Neural progenitor cell (in vitro differentiated cells): Measurements from ENCODE around the gene AGPAT1. TPM values are rescaled to one million over a fixed set of nuclear protein-coding genes. Genes with fewer than 3 reads are reported as not detected.
A peak's percentile ranks its signal among the peaks of the same experiment; 100 is the strongest.

Experiments
- DNase-seq: peaks from one replicate; pipeline ENCODE4 v3.0.0-alpha.2; 2016; ENCODE audit warnings: low spot score
- H2AFZ ChIP-seq: fragments of 200-600 bp; sonication (generic); replicated peaks from 2 replicates; pipeline ENCODE4 v1.6.1; 2016; ENCODE audit warnings: antibody characterized with exemption
- H3F3A ChIP-seq: fragments of 200-600 bp; sonication (generic); 2 replicates; pipeline ENCODE4 v1.6.1; 2016; ENCODE audit warnings: antibody characterized with exemption, low read depth
- H3K27ac ChIP-seq: fragments of 200-600 bp; sonication (generic); 2 replicates; pipeline ENCODE4 v1.5.1; 2016; ENCODE audit warnings: mild to moderate bottlenecking
- H3K27me3 ChIP-seq: fragments of 200-600 bp; sonication (generic); 2 replicates; pipeline ENCODE4 v1.6.1; 2016; ENCODE audit warnings: mild to moderate bottlenecking, moderate library complexity
- H3K36me3 ChIP-seq: fragments of 200-600 bp; sonication (generic); 2 replicates; pipeline ENCODE4 v1.5.1; 2016
- H3K4me1 ChIP-seq: fragments of 200-600 bp; sonication (generic); 2 replicates; pipeline ENCODE4 v1.6.1; 2016; ENCODE audit warnings: mixed run types
- H3K4me2 ChIP-seq: fragments of 200-600 bp; sonication (generic); 2 replicates; pipeline ENCODE4 v1.6.1; 2016
- H3K4me3 ChIP-seq: fragments of 200-600 bp; sonication (generic); 2 replicates; pipeline ENCODE4 v1.5.1; 2016
- H3K79me2 ChIP-seq: fragments of 200-600 bp; sonication (generic); 2 replicates; pipeline ENCODE4 v1.6.1; 2016; ENCODE audit warnings: low read depth
- H3K9ac ChIP-seq: fragments of 200-600 bp; sonication (generic); 2 replicates; pipeline ENCODE4 v1.6.1; 2016
- H3K9me3 ChIP-seq: fragments of 200-600 bp; sonication (generic); 2 replicates; pipeline ENCODE4 v1.5.1; 2016; ENCODE audit warnings: low read depth
- H4K20me1 ChIP-seq: fragments of 200-600 bp; sonication (generic); 2 replicates; pipeline ENCODE4 v1.6.1; 2016; ENCODE audit warnings: low read depth
- H3K27ac Mint-ChIP-seq: 3 replicates; pipeline ENCODE4 v1.8.0; 2021; ENCODE audit warnings: mixed read lengths
- H3K27me3 Mint-ChIP-seq: 2 replicates; pipeline ENCODE4 v1.8.0; 2022; ENCODE audit warnings: low read depth, mild to moderate bottlenecking, inconsistent platforms, moderate library complexity, mixed read lengths; ENCODE audit not compliant: insufficient read depth
- H3K36me3 Mint-ChIP-seq: 3 replicates; pipeline ENCODE4 v1.8.0; 2021; ENCODE audit warnings: mixed read lengths
- H3K4me1 Mint-ChIP-seq: 3 replicates; pipeline ENCODE4 v1.8.0; 2021; ENCODE audit warnings: mixed read lengths
- H3K4me3 Mint-ChIP-seq: 3 replicates; pipeline ENCODE4 v1.8.0; 2021; ENCODE audit warnings: mild to moderate bottlenecking, moderate library complexity, mixed read lengths
- H3K9me3 Mint-ChIP-seq: 3 replicates; pipeline ENCODE4 v1.8.0; 2020; ENCODE audit warnings: mixed read lengths
- CTCF ChIP-seq: fragments of 200-600 bp; sonication (generic); IDR thresholded peaks from 2 replicates; pipeline ENCODE4 v1.5.1; 2017; ENCODE audit warnings: antibody characterized with exemption, mild to moderate bottlenecking
- EZH2 ChIP-seq: fragments of 200-600 bp; sonication (generic); IDR thresholded peaks from 2 replicates; pipeline ENCODE4 v1.6.1; 2017; ENCODE audit warnings: antibody characterized with exemption, mild to moderate bottlenecking, moderate library complexity
- EZH2phosphoT487 ChIP-seq: fragments of 200-600 bp; sonication (generic); IDR thresholded peaks from 2 replicates; pipeline ENCODE4 v1.6.1; 2017; ENCODE audit warnings: antibody characterized with exemption
- total RNA-seq: library from RNA; depleted of rRNA; stranded (reverse); fragments of >200 nt; gene quantifications from 2 replicates; pipeline ENCODE4 v1.2.3, GENCODE V29; 2015; ENCODE audit warnings: low replicate concordance

AGPAT1 gene
- total RNA-seq, 1 donor from 2014 or later: 46.9 TPM

- no peaks in the 10 kb centered on the region for H3K9me3 Mint-ChIP-seq
- H3K4me1 Mint-ChIP-seq: peaks cover 61% of the 10 kb centered on the region
- TF ChIP-seq EZH2 (no peak), CTCF (no peak), EZH2phosphoT487 (no peak)
- Histone ChIP-seq H3K4me3 (no peak overlapping the region), H2AFZ (no peak overlapping the region), H3K4me1 (peaks cover 29% of the 10 kb centered on the region), H3K36me3 (no peaks in the 10 kb centered on the region), H3F3A (peaks cover 47% of the 10 kb centered on the region), H3K4me2 (peak overlapping the region; percentile 50), H3K9me3 (no peaks in the 10 kb centered on the region), H3K27me3 (no peaks in the 10 kb centered on the region), H4K20me1 (peaks cover 19% of the 10 kb centered on the region), H3K79me2 (peaks cover 36% of the 10 kb centered on the region), H3K27ac (no peak overlapping the region), H3K9ac (no peak overlapping the region)
- no peak for DNase-seq
- H3K36me3 Mint-ChIP-seq: peaks cover 9% of the 10 kb centered on the region
- H3K27me3 Mint-ChIP-seq: peaks cover 5% of the 10 kb centered on the region
- H3K4me3 Mint-ChIP-seq: peak overlapping the region; percentile 72
- peak overlapping the region; percentile 90 for H3K27ac Mint-ChIP-seq
These were observed 16.1 kb upstream of the AGPAT1 start for GRCh38 chr6:32191696-32192607.

- peaks cover 23% of the 10 kb centered on the region for H4K20me1 ChIP-seq
- peaks cover 36% of the 10 kb centered on the region for H3K79me2 ChIP-seq
- H3F3A ChIP-seq: peaks cover 50% of the 10 kb centered on the region
- H3K27me3 Mint-ChIP-seq: peaks cover 8% of the 10 kb centered on the region
- peak overlapping the region; percentile 78 for H3K27ac ChIP-seq
- peak overlapping the region; percentile 90 for H3K27ac Mint-ChIP-seq
- no peak overlapping the region for H3K9ac ChIP-seq
- no peak for DNase-seq
- H2AFZ ChIP-seq: no peak overlapping the region
- H3K27me3 ChIP-seq: no peaks in the 10 kb centered on the region
- H3K36me3 Mint-ChIP-seq: peaks cover 15% of the 10 kb centered on the region
- H3K36me3 ChIP-seq: no peaks in the 10 kb centered on the region
- H3K4me3 Mint-ChIP-seq: peak overlapping the region; percentile 72
- H3K4me1 ChIP-seq: peaks cover 24% of the 10 kb centered on the region
- H3K4me1 Mint-ChIP-seq: peaks cover 61% of the 10 kb centered on the region
- H3K4me3 ChIP-seq: peak overlapping the region; percentile 88
- TF ChIP-seq CTCF: no peak
- no peak for TF ChIP-seq EZH2
- TF ChIP-seq EZH2phosphoT487: no peak
- H3K9me3 ChIP-seq: no peaks in the 10 kb centered on the region
- no peaks in the 10 kb centered on the region for H3K9me3 Mint-ChIP-seq
- peak overlapping the region; percentile 99 for H3K4me2 ChIP-seq
These were observed 15.2 kb upstream of the AGPAT1 start for GRCh38 chr6:32190911-32191677.

GRCh38 chr6:32190054-32190851 lies 14.4 kb upstream of the AGPAT1 start, which contains the start of gene PBX2:
Gene PBX2, minus strand, starts transcription at chr6:32190202. Its CDS starts 287 bp downstream, at chr6:32189915.
- Histone ChIP-seq H3K4me2 (peak within 1 kb of the TSS; percentile 99), H2AFZ (no peak within 1 kb of the TSS), H3K9ac (peak within 1 kb of the TSS; percentile 59), H3F3A (peaks cover 48% of the 10 kb centered on the region), H3K27ac (peak within 1 kb of the TSS; percentile 78), H3K27me3 (no peaks in the 10 kb centered on the region), H3K4me3 (peak within 1 kb of the TSS; percentile 88), H4K20me1 (peaks cover 27% of the 10 kb centered on the region), H3K9me3 (no peaks in the 10 kb centered on the region), H3K4me1 (peaks cover 24% of the 10 kb centered on the region), H3K36me3 (no peaks in the 10 kb centered on the region), H3K79me2 (peaks cover 36% of the 10 kb centered on the region)
- no peak for TF ChIP-seq EZH2phosphoT487
- no peak for TF ChIP-seq EZH2
- TF ChIP-seq CTCF: no peak
- H3K4me1 Mint-ChIP-seq: peaks cover 67% of the 10 kb centered on the region
- peaks cover 12% of the 10 kb centered on the region for H3K27me3 Mint-ChIP-seq
- H3K36me3 Mint-ChIP-seq: peaks cover 15% of the 10 kb centered on the region
- no peaks in the 10 kb centered on the region for H3K9me3 Mint-ChIP-seq
- peak within 1 kb of the TSS; percentile 93 for H3K4me3 Mint-ChIP-seq
- DNase-seq: peak; percentile 90
- H3K27ac Mint-ChIP-seq: peak within 1 kb of the TSS; percentile 96
